NCI-H526 treated with DMSO at 0.1 percent for 48 hours (cell line): ENCODE data around the gene PIGT.
A peak's percentile ranks its signal among the peaks of the same experiment; 100 is the strongest.

Source experiments
- DNase-seq: peaks from one replicate; lab custom pipeline; 2025; lab: John Stamatoyannopoulos, UW

The PIGT gene

DNA sequence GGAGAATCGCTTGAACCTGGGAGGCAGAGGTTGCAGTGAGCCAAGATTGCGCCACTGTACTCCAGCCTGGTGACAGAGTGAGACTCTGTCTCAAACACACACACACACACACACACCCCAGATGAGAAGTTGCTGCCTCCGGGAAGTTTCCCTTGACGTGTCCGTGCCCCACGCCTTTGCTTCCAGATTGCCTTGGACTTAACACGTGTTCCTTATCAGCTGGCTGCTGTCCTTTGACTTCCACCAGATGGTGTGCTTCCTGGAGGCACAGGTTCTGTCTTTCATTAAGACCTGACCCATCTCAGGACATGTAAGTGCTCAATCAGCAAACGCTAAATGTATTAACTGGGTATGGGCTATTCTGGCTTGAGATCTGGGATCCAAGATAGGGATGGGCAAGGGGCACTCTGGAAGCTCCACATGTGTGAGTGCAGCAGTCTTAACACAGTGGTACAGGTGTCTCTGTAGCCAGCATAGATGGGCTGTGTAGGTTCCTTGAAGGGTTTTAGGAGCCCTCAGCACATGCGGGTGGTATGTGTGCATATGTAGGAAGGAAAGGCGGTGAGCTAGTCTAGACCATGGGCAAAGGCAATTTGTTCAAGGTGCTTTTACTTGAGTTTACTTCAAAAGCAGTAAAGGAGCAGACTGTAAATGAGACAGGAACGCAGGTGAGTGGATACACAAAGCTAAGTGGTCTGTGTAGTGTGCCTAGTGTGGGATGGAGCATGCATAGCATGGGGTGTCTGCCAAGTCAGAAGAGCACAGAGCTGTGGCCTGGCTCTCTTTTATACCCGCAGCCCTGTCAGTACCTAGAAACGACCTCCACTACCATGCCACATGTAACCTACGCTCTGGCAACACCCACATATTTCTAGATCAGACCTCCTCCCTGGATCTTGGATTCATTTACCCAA, 11.6 kb downstream of the PIGT start:
- no peak for DNase-seq

DNA sequence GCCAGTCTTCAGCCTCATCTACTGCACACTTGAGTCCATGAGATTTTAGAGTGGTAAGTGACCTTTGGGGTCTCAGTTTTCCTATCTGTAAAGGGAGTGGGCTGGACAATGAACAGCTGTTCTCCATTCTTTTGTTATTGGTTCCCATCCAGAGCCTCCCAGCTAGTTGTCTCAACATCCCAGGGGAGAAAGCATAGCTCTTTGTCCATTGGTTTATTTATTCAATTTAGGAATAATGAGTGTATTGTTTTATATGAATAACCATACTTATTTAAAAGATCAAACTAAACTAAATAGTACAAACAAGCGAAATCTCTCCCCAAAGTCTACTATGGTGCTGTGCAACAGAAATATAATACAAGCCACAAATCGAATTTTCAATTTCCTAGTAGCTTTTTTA, 13.7 kb downstream of the PIGT start:
- no peak for DNase-seq

DNA sequence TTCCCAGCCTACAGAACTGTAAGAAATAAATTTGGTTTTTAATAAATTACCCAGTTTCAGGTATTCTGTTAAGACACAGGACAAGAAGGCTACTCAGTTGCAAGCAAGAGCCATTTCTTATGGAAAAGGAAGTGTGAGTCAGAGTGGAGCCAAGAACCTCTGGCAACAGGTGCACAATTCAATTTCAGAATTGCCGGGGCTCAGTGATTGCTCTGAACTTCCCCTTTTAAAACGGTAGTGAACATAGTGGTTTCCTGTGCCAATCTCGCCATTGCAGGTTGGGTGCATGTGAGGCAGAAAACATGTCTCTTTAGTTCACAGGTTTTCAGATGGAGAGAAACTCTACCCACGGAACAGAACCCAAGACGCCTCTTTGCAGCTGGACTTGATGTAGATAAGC, 16.4 kb downstream of the PIGT start:
- no peak for DNase-seq

DNA sequence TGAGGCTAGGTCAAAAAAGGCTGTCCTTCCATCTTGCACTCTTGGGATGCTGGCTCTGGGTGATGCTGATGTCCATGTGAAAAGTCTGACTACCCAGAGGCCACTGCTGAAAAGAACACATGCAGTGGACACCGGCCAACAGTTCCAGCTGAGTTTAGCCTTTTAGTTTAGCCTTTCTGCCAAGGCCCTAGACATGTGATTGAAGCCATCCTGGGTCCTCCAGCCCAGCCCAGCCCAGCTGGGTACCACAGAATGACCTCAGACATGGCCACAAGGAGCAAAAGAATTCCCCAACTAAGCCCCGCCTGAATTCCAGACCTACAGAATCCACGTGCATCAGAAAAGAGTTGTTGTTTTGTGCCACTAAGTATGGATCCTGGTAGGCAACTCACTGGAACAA, 17.4 kb downstream of the PIGT start:
- no peak for DNase-seq

DNA sequence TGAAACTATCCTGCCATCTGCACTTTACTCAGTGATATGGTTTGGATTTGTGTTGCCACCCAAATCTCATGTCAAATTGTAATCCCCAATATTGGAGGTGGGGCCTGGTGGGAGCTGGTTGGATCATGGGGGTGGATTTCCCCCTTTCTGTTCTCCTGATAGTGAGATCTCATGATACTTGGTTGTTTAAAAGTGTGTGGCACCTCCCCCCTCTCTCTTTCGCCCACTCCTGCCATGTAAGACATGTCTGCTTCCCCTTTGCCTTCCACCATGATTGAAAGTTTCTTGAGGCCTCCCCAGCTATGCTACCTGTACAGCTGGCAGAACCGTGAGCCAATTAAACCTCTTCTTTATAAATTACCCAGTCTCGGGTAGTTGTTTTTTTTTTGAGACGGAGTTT, 18.0 kb downstream of the PIGT start:
- no peak for DNase-seq

DNA sequence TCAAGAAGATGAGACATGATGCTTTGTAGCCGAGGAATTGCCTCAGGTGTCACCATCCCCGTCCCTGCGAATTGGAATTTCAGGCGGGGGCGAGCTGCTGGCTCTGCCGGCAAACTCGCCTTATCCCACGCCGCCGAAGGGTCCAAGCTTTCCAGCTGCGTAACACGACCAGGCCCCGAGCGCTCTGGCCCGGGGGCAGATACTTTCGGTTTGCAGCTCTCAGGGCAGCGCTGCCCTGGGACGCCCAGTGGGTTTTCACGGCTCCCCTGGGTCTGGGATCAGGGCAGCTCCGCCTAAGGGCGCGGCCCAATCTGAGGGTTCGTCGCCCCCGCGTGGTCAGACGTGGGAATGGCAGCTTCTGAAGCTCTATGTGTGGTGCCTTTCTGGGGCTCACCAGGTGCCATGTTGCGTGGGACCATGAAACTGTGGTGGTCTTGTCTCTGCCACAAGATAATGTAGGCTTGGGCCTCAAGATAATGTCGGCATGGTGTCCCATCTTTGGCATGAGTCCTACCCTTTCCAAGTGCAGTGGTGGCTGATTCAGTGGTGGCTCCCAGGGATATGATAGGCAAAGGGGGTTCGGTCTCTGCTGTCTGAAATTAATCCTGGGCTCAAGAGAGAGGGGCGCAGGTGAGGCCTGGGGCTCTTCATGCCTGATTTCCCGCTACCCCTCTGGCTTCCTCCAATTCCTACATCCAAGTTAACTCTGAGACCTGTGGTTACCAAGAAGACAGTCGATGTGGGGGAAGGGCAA, 21.0 kb downstream of the PIGT start:
- peak; percentile 87 for DNase-seq

DNA sequence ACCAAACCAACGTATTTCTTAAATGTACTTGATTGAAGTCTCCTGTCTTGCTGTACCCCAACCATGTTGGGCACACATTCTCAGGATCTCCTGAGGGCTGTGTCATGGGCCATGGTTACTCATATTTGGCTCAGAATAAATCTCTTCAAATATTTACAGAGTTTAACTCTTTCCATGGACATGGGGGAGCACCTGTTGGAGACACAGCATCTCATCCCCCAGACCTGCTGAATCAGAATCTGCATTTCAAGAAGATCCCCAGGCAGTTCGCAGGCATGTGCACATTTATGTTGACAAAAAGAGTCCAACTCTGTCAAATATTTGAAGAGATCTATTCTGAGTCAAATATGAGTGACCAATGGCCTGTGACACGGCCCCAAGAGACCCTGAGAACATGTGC, 24.5 kb downstream of the PIGT start:
- DNase-seq = no peak

DNA sequence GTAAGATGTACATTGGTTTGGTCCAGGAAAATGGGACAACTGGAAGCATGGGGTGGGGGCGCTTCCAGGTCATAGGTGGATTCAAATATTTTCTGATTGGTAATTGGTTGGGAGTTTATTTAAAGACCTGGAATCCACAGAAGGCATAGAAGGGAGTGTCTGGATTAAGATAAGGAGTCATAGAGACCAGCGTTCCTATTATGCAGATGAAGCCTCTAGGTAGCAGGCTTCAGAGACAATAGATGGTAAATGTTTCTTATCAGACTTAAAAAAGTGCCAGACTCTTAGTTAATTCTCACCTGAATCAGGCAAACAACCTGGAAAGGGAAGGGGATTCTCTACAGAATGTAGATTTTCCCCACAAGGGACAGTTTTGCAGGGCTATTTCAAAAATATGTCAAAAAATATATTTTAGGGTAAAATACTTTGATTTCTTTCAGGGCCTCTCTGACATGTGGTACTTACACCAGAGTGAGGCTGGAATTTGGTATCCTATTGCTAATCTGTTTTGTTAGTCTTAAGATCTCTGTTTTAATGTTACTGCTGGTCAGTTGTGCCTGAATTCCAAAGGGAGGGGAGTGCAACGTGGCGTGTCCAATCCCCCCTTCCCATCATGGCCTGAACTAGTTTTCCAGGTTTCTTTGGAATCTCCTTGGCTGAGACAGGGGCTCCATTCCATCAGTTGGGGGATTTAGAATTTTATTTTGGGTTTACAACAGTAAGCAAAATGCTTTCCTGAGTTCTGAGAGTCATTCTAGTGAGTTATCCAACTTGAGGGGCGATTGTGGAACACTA, 25.1 kb downstream of the PIGT start:
- DNase-seq = no peak

DNA sequence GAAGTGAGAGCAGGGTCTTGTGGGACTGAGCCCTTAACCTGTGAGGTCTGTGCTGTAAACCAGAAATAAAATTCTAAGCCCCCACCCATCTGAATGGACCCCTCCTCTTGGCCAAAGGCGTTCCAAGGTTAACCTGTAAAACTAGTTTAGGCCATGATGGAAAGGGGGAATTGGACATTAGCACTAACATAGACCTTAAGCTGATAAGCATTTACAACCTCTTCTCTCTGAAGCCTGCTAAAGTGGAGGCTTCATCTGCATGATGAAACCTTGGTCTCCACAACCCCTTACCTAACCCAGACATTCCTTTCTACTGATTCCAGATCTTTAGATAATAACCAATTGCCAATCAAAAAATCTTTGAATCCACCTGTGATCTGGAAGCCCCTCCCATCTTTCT, 25.8 kb downstream of the PIGT start:
- no peak for DNase-seq

DNA sequence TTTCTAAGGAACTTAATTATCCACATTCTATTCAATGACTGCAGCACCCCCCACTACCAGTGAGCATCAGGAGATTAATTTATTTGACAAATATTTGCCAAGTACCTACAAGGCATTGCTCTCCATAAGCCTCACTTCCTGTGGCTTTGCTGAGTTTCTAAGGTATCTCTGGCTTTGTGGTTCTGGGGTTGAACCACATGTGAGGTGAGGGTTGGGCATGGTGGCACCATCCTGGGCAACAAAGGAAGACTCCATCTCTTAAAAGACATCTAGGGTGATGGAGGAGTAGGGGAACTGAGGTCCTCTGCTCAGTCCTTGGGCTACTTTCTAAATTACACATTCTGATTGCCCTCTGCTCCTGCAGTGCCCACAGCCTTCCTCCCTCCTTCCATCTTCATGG, 28.1 kb downstream of the PIGT start:
- no peak for DNase-seq

DNA sequence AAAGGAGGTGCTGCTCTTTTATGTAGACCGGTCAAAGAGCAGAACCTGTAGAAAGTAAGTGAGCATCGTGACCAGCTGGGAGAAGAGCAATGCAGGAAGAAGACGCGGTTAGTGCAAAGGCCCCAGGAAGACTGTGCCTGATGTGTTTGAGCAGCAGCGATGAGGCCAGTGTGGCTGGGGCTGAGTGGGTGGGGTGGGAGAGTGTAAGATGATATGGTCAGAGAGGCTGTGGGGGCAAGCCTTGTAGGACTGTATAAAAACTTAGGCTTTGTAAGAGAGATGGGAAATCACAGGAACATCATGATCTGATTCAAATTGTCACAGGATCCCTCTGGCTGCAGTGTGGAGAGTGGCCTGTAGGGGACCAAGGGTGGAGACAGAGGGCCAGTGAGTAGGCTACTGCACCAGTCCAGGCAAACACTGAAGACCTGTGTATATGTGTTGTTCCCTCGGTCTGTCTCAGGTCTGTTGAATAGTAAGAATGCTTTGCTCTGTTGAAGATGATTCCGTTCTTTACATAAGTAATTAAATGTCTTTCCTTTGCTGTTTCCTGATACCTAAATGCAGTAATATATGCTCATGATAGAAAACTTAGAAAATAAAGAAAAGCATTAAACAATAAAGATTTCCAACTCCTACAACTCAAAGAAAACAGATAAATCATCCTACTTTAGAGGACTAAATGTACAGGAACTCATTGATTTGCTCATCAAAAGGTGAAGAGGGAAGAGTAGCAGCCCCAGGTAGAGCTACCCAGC, 30.0 kb downstream of the PIGT start:
- DNase-seq = no peak

DNA sequence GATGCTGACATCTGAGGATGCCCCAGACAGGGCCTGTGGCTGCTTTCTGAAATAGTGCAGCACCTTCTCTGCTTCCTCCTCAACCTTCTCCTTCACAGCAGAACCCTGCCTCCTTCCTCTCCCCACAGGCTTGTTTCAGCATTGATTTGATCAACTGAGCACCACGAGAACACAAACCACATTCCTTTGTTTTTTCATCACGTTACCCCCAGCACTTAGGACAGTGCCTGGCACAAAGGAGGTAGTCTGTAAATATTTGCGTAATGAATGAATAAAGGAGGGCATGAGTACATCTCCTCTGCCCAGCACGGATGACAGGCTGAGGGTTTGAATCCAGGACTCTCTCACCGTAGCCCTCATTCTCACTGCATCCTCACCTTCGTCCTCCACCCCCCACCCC, 32.3 kb downstream of the PIGT start:
- DNase-seq = no peak

DNA sequence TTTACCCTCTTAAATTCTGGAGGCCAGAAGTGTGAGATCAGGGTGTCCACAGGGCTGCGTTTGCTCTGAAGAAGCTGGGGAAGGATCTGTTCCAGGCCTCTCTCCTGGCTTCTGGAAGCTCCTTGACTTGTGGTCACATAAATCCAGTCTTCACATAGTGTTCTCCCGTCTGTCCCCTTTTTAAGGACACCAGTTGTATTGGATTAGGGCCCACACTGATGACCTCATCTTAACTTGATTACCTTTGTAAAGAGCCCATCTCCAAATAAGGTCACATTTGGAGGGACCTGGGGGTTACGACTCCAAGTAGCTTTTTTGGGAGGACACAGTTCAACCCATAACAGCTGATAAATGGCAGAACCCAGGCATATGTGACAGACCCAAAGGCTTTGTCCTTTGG, 33.6 kb downstream of the PIGT start:
- DNase-seq = no peak

DNA sequence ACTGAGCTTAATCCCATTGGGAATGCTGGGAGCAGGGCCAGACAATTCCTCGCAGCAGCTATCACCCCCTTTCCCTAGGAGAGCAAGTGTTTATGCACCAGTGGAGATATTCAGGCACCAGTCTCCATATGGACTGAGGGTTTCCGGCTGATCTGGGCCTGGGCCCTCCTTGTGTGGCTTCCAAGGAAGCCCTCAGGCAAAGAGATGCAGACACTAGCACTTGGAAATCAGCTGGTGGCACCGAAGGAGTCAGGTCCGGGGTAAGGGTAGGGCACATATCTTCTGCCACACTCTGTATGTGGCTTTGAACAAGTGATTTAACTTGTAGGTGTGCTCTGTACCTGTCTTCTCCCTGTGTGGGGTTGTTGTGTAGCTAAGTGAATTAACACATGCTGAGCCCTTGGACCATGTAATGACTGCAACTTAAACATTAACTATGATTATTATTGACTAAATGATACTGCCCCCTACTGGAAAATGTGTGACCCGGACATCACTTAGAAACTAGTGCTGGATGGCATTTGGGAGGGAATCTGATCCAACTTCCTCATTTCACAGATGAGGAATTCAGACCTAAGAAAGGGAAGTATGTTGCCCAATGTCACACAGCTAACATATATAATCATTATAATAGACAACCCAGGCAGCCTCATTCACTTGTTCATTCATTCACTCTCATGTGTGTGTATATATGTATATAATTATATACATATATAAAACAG, 34.3 kb downstream of the PIGT start:
- peak; percentile 58 for DNase-seq

DNA sequence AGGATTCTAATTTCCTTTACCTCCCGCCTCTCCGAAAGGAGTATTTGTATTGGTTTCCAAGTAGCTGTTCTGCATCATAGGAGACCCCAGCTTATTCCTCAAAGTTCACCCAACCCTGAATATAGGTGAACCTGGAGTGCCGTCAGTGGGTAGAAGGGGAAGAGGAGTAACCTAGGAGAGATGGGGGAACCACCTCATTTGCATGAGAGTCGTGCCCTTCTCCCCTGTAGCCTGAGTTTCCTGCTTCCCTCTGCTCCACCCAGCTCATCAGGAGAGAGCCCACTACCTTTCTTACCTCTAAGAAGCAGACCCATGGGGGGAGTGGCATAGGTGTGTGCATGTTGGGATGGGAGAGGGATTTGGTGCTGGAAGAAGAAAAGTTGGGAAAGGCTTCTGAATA, 36.3 kb downstream of the PIGT start:
- no peak for DNase-seq

DNA sequence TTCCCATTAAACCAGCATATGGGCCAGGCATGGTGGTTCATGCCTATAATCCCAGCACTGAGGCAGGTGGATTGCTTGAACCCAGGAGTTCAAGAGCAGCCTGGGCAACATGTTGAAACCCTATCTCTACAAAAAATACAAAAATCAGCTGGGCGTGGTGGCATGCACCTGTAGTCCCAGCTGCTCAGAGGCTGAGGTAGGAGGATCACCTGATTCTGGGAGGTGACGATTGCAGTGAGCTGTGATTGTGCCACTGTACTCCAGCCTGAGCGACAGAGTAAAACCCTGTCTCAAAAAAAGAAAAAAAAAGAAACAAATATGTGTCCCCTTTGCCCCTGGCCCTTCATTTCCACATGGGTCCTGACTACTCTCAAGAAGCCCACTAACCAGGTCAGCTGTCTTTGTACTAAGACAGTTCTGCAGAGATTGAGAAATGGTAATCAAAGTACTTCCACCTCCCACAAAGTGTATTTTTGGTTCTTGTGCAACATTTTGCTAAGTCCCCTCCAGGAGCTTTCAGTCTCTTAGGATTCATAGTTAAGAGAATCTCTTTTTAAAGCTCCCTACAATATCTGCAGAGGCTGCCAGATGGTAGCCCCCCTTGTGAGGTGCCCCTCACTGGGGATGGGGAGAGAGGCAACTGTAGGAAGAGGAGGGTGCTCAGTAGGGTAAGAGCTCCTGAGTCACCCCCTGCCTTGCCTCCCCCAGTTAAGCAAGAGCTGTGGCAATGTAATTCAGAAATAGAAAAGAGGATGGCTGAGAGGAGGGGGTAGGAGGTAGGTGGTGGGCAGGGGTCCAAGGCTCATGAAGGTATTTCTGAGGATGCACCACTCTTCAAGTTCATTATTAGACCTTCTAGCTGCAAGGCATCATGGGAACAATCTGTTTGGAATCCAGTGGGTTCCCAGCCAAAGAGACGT, 37.1 kb downstream of the PIGT start:
- DNase-seq = no peak

DNA sequence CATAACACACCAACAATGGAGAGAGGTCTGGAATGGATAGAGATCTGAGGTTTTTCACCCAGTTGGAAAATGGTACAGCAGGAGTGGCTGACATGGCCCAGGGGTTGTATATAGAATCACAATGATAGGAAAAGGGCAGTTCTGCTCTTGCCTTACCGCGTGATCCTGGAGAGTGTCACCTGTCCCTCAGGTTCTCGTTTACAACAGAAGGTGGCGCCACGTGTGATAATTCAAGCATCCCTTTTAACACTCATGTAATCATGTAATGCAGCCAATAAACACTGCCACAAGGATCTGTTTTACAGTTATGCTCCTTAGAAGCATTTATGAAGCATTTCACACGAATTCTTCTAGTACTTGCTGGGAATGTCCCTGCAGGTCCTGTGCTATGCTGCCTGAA, 40.7 kb downstream of the PIGT start:
- DNase-seq = peak; percentile 55

DNA sequence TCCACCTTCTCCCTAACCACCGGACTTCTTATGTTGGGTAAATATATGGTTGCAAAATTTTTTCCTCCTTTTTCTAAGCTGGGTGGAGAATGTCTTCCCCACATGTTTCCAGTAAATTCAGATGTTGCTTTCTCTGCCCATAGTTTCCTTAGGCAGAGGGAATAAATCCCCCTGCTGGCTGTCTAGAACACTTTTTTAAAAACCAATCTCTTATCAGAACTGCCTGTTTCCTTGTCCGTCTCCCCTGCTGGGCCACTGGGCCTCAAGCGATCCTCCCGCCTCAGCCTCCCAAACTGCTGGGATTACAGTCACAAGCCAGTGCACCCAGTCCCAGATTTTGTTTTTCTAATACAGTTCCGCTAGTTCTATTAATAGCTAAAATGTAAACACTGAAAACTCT, 43.7 kb downstream of the PIGT start:
- DNase-seq = no peak

DNA sequence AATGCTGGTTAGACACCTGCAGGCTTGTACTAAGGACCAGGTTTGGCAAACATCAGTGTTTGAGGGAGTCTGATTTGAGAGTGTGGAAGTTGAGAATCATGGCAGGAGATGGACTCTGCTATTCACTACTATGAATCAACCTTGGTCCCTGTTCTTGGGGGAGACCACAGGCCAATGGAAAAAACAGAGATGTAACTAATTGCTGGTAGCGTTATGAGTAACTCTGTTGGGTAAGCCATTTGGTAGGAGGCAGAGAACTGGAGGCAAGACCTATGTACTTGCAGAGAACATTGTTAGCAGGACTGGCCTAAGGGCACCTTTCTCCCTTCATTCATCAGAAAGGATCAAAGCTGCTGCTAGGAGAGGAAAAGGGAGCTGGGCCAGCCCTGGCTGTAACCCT, 45.3 kb downstream of the PIGT start:
- no peak for DNase-seq
